Panc1 (cell line): ENCODE results near the gene SPATA6L. TPM values are rescaled to one million over a fixed set of nuclear protein-coding genes. Genes with fewer than 3 reads are reported as not detected.

Experiments used
- ATAC-seq: fragments of 200-7000 bp; cut with Tn5 transposase; 2 replicates; pipeline ENCODE4 v1.9.1; 2020; ENCODE audit warnings: mild to moderate bottlenecking, moderate library complexity
- BruUV-seq: library from RNA; stranded (reverse); fragments of 400-500 nt; replicated peaks from 2 replicates; lab custom pipeline; 2021; lab: Mats Ljungman, UMichigan
- CTCF ChIA-PET: fragments of 300-600 bp; sonication (Branson Sonifier 250); formaldehyde crosslinking; loops from one replicate; lab custom pipeline; 2022; ENCODE audit warnings: antibody characterized with exemption; lab: Charles Lee
- POLR2A ChIA-PET: fragments of 300-600 bp; sonication (Branson Sonifier 250); formaldehyde crosslinking; loops from one replicate; lab custom pipeline; 2022; ENCODE audit warnings: antibody characterized with exemption; lab: Charles Lee
- DNase-seq: peaks from one replicate; pipeline ENCODE4 v3.0.0-alpha.2; 2010; ENCODE audit warnings: low read depth, low spot score
- H3K27ac ChIP-seq: 2 replicates; pipeline ENCODE4 v1.5.1; 2011; ENCODE audit warnings: mild to moderate bottlenecking, low read length, inconsistent platforms
- H3K27me3 ChIP-seq: fragments of 200-500 bp; sonication (Bioruptor generic); 2 replicates; pipeline ENCODE4 v1.6.0; 2014; ENCODE audit warnings: low read length, inconsistent platforms; ENCODE audit not compliant: control insufficient read depth, insufficient read depth
- H3K36me3 ChIP-seq: fragments of 200-500 bp; sonication (Bioruptor generic); 2 replicates; pipeline ENCODE4 v1.5.1; 2014; ENCODE audit warnings: inconsistent platforms, mild to moderate bottlenecking, low read length, moderate library complexity; ENCODE audit not compliant: control insufficient read depth, insufficient read depth
- H3K4me1 ChIP-seq: 2 replicates; pipeline ENCODE4 v1.5.1; 2011; ENCODE audit warnings: inconsistent platforms, mild to moderate bottlenecking, low read length, moderate library complexity; ENCODE audit not compliant: control insufficient read depth, insufficient read depth
- H3K4me3 ChIP-seq, 2 experiments: 2 replicates each; pipeline ENCODE4 v1.5.1; 2011 to 2012; ENCODE audit warnings: low read depth in 2 of 2, low read length in 2 of 2, mild to moderate bottlenecking in 2 of 2, inconsistent platforms in 1 of 2, moderate library complexity in 1 of 2
- H3K9me3 ChIP-seq: fragments of 200-500 bp; sonication (Bioruptor generic); 2 replicates; pipeline ENCODE4 v1.5.1; 2014; ENCODE audit warnings: low read depth, mild to moderate bottlenecking, inconsistent platforms, low read length, moderate library complexity; ENCODE audit not compliant: control insufficient read depth, insufficient read depth
- POLR2AphosphoS5 ChIP-seq: IDR thresholded peaks from 2 replicates; pipeline ENCODE4 v1.6.1; 2012; ENCODE audit warnings: mild to moderate bottlenecking, low read depth, low read length, moderate library complexity
- SIN3A ChIP-seq: IDR thresholded peaks from 2 replicates; pipeline ENCODE4 v1.6.1; 2012; ENCODE audit warnings: low read depth, mild to moderate bottlenecking, low read length, moderate library complexity, borderline replicate concordance; ENCODE audit not compliant: insufficient read depth
- TCF7L2 ChIP-seq: IDR thresholded peaks from 2 replicates; pipeline ENCODE4 v1.6.1; 2011; ENCODE audit warnings: mild to moderate bottlenecking, low read depth, low read length, inconsistent platforms
- in situ Hi-C: cut with HindIII; loops from 2 replicates; pipeline ENCODE4 v1.10.0; 2016; ENCODE audit warnings: low sequenced_read_pairs, low pct_unique_long_range_greater_than_20kb
- intact Hi-C: fragments of 100-400 bp; cut with micrococcal nuclease; formaldehyde crosslinking; loops from one replicate; pipeline ENCODE4 v1.10.0; 2022; ENCODE audit not compliant: unreplicated experiment
- total RNA-seq: library from RNA; stranded (reverse); gene quantifications from one replicate; pipeline ENCODE4 v1.2.1, GENCODE V29; 2021; ENCODE audit not compliant: unreplicated experiment
- TF ChIP-seq, protein P1 (sequence below): fragments of 450-650 bp; IDR thresholded peaks from 2 replicates; pipeline ENCODE4 v1.5.1; 2017; ENCODE audit warnings: mild to moderate bottlenecking
- TF ChIP-seq, protein P2 (sequence below), 2 experiments: IDR thresholded peaks; 2 replicates each; pipeline ENCODE4 v1.6.1; 2011 to 2012; ENCODE audit warnings: low read depth in 2 of 2, control low read depth in 1 of 2, low read length in 1 of 2, mild to moderate bottlenecking in 1 of 2, moderate library complexity in 1 of 2; ENCODE audit not compliant: insufficient read depth in 1 of 2

SPATA6L gene
- total RNA-seq, 1 experiment from 2014 or later: 0.13 TPM

DNA sequence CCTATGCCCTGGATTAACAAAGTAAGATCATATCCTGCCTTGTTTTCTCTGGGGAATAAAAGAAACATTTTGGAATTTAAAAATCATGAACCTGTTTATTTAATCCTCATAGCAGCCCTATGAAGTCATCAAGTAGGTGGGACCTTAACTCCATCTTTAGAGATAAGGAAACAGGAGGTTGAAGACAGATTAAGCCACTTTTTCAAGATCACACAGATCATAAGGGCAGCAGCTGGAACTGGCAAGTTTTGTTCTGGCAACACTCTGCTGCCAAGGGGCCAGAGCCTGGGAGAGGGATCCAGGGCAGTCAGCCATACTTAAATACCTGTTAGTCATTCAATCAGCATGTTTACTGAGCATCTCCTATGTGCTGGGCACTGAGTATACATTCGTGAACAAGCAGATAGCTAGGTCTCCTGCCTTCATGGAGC is 112.3 kb downstream of the SPATA6L start:
- ChIA-PET POLR2A (no interaction called here), CTCF (no interaction called here)
- Histone ChIP-seq H3K27ac (no peak overlapping the region), H3K4me1 (no peaks in the 10 kb centered on the region), H3K36me3 (no peaks in the 10 kb centered on the region), H3K9me3 (no peaks in the 10 kb centered on the region), H3K27me3 (no peaks in the 10 kb centered on the region), H3K4me3 (no peak overlapping the region)
- no TSS peak for BruUV-seq
- intact Hi-C loops: no loop called here
- TF ChIP-seq, protein P1, sequence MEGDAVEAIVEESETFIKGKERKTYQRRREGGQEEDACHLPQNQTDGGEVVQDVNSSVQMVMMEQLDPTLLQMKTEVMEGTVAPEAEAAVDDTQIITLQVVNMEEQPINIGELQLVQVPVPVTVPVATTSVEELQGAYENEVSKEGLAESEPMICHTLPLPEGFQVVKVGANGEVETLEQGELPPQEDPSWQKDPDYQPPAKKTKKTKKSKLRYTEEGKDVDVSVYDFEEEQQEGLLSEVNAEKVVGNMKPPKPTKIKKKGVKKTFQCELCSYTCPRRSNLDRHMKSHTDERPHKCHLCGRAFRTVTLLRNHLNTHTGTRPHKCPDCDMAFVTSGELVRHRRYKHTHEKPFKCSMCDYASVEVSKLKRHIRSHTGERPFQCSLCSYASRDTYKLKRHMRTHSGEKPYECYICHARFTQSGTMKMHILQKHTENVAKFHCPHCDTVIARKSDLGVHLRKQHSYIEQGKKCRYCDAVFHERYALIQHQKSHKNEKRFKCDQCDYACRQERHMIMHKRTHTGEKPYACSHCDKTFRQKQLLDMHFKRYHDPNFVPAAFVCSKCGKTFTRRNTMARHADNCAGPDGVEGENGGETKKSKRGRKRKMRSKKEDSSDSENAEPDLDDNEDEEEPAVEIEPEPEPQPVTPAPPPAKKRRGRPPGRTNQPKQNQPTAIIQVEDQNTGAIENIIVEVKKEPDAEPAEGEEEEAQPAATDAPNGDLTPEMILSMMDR: no peak
- TF ChIP-seq SIN3A (no peak), POLR2AphosphoS5 (no peak), TCF7L2 (no peak)
- TF ChIP-seq, protein P2, sequence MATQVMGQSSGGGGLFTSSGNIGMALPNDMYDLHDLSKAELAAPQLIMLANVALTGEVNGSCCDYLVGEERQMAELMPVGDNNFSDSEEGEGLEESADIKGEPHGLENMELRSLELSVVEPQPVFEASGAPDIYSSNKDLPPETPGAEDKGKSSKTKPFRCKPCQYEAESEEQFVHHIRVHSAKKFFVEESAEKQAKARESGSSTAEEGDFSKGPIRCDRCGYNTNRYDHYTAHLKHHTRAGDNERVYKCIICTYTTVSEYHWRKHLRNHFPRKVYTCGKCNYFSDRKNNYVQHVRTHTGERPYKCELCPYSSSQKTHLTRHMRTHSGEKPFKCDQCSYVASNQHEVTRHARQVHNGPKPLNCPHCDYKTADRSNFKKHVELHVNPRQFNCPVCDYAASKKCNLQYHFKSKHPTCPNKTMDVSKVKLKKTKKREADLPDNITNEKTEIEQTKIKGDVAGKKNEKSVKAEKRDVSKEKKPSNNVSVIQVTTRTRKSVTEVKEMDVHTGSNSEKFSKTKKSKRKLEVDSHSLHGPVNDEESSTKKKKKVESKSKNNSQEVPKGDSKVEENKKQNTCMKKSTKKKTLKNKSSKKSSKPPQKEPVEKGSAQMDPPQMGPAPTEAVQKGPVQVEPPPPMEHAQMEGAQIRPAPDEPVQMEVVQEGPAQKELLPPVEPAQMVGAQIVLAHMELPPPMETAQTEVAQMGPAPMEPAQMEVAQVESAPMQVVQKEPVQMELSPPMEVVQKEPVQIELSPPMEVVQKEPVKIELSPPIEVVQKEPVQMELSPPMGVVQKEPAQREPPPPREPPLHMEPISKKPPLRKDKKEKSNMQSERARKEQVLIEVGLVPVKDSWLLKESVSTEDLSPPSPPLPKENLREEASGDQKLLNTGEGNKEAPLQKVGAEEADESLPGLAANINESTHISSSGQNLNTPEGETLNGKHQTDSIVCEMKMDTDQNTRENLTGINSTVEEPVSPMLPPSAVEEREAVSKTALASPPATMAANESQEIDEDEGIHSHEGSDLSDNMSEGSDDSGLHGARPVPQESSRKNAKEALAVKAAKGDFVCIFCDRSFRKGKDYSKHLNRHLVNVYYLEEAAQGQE (IDR thresholded peaks at IDR 0.05; ENCODE audit: insufficient read depth in 1 of 2, low read depth in 2 of 2, low read length in 1 of 2): no peak
- ATAC-seq: no peak
- no peak for DNase-seq
- in situ Hi-C loops: no loop called here

DNA sequence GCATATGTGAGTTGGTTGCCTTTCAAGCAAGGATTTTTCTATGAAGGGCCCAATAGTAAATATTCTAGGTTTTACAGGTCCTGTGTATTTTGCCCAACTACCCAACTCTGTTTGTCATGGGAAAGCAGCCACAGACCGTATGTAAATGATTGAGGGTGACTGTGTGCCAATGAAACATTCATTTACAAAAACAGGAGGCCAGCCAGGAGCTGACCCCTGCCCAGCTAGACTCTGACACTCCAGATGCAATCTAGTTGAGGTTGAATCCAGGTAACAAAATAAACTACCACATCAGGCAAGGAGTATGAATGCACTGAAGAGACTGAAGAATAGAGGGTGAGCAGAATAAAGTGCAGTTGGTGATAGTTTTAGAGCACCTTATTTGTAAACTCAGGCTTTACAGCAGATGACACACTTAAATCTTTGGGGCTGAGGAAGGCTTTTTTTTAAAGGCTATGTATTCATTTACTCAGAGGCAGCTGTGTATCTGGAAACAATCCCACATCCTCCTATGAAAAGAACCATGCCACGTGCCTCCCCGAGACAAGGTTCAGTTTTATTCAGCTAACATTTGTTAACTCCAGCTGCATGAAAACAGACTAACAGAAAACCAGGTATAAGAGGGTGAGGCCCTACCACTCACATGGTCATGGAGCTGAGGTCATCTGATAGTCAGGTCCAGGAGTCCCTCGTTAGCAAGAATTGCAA is 115.3 kb downstream of the SPATA6L start:
- ChIA-PET POLR2A (no interaction called here), CTCF (no interaction called here)
- ATAC-seq: no peak
- H3K36me3 ChIP-seq: no peaks in the 10 kb centered on the region
- H3K9me3 ChIP-seq: no peaks in the 10 kb centered on the region
- in situ Hi-C loops (no loop called here), intact Hi-C loops (no loop called here)
- no peak overlapping the region for H3K4me3 ChIP-seq
- no TSS peak for BruUV-seq
- H3K27ac ChIP-seq: no peak overlapping the region
- no peak for DNase-seq
- TF ChIP-seq, protein P1: no peak
- TF ChIP-seq TCF7L2 (no peak), SIN3A (no peak), POLR2AphosphoS5 (no peak)
- TF ChIP-seq, protein P2 (IDR thresholded peaks at IDR 0.05; ENCODE audit: insufficient read depth in 1 of 2, low read depth in 2 of 2, low read length in 1 of 2): no peak
- H3K4me1 ChIP-seq: no peaks in the 10 kb centered on the region
- no peaks in the 10 kb centered on the region for H3K27me3 ChIP-seq
